Bone marrow (tissue), 2 donors: ENCODE data around the gene RB1.
"Not testable (repeated sequence)": the region's sequence is repeated elsewhere in the genome, so short reads cannot be mapped to it uniquely, and the experiment has no call there.

ENCODE experiments used
- DNase-seq, 2 donors: peaks; one replicate each; lab custom pipeline; 2025; lab: John Stamatoyannopoulos, UW

Gene RB1

DNA sequence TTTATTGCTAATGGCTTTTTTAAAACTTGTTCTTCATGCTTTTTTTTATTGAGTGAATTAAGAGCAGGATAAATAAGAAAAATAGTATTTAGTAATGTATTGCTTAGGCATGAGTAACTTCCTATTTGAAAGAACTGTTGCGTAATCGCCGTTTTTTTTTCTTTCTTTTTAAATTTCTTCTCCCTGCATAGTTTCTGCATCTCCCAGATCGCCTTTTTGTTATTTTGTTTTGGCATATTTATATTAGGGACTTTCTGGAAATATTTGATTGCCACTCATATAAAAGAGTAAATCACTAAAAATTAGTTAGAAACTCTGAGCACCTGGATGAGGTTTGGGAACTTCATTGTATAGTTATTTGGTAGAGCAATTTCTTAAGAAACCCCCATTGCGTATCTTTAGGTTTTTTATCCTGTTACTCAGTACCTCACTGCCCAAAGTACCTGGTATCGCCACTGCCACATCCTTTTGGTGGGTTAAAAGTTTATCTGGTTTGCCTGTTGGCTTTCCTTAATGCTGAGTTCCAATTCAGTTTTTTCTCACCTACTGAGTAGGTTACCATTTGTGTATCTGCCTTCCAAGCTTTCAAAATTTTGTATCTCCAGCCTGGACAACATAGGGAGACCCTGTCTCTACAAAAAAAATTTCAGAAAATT, 145.5 kb downstream of the RB1 start:
- peak in 1 of 2 donors; percentile 42 for DNase-seq

GRCh38 chr13:48449656-48450055, 146.1 kb downstream of the RB1 start:
- DNase-seq = no peak

GRCh38 chr13:48451196-48451595, 147.6 kb downstream of the RB1 start:
- DNase-seq = not testable (repeated sequence)

DNA sequence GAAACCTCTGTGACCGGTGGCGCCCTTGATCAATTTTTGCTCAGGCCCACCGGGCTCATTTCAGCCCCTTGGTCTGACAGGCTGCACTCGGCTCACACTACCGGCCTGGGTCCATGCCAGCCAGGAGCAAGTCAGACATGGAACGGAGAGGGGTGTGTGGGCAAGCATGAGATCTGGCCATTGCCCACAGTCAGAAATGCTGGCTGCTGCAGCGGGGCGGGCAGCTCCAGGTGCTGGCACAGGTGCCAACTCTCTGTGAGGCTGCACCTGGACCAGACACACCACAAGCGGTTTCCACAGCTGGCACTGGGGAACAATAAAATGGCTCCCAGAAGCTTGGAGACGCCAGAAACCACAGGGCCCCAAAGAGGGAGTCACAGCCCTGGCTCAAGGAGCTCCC, 153.0 kb downstream of the RB1 start:
- DNase-seq = no peak

GRCh38 chr13:48457578-48458242, 154.2 kb downstream of the RB1 start:
- DNase-seq = no peak

DNA sequence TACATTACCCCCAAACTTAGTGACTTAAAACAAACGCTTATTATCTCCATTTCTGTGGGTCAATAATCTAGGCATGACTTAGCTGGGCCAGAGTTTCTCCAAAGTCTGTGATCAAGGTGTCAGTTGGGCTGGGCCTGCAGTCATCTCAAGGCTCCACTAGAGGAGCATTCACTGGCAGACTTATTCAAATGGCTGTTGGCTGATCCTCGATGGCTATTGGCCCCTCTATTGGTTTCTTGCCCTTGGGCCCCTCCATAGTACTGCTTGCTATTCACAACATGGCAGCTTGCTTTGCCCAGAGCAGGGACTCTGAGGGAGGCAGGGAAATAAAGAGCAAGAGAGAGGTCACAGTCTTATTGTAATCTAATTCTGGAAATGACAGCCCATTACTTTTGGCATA, 171.7 kb downstream of the RB1 start:
- DNase-seq = no peak

- no peak for DNase-seq
These were observed 172.7 kb downstream of the RB1 start for GRCh38 chr13:48476215-48476614.

GRCh38 chr13:48476686-48477085, 173.1 kb downstream of the RB1 start:
- no peak for DNase-seq

DNA sequence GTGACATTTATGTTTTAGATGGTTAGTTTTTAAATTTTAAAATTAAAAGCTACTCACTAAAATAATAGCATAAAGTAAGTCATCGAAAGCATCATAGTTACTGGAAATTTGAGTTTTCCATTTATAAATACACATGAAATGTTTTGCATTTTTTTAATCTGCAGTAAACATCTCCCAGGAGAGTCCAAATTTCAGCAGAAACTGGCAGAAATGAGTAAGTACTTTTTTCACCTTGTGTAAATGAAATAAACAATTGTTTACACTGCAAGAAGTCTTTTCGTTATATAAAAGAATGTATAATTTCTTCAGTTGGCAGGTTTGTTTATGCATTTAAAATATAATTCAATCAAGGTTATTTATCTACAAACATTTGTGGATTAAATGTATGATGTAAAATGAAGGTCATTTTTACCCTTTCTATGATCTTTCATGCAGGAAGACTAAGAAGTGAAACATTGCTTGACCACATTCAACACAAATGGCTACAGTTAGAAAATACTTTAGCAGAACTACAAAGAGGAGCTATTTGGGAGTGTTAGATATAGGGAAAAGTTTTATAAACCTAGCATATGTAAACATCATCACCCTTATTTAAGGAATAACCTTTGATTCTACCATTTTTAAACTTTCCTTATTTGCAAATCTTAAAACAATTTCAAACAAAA, 173.8 kb downstream of the RB1 start:
- DNase-seq = no peak

GRCh38 chr13:48478391-48478790, 174.8 kb downstream of the RB1 start:
- no peak for DNase-seq

- DNase-seq = no peak
These were observed 180.0 kb downstream of the RB1 start for GRCh38 chr13:48483575-48483974.

GRCh38 chr13:48485432-48485831, 181.9 kb downstream of the RB1 start:
- no peak for DNase-seq

DNA sequence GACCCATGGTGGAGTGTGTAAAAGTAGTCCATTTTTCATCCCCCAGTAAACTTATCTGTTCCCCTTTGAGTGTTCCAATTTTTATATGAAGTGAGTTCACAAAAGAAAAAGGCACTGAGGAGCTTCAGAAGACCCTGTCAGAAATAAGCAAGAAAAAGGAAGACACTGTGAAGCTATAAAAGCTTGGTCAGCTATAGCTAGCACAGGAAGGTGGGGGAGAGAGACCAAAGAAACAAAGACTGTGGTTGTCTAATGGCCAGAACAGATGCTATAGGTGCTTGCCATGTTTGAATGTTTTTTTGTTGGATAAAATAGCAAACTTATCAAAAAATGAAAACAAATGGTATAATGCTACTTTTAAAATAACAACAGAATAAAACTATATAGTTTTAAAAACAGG, 182.8 kb downstream of the RB1 start:
- peak in 1 of 2 donors; percentile 24 for DNase-seq

- no peak for DNase-seq
These were observed 183.3 kb downstream of the RB1 start for GRCh38 chr13:48486836-48487235.

DNA sequence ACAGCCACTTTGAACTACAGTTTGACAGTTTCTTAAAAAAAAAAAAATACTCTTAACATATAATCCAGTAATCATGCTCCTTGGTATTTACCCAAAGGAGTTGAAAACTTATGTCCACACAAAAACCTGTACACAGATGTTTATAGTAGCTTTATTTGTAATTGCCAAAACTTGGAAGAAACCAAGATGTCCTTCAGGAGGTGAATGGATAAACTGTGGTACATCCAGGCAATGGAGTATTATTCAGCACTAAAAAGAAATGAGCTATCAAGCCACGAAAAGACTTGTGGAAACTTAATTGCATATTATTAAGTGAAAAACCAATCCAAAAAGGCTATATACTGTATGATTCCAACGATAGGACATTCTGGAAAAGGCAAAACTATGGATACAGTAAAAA, 184.4 kb downstream of the RB1 start:
- DNase-seq = no peak

- DNase-seq = no peak
These were observed 185.4 kb downstream of the RB1 start for GRCh38 chr13:48488995-48489394.

DNA sequence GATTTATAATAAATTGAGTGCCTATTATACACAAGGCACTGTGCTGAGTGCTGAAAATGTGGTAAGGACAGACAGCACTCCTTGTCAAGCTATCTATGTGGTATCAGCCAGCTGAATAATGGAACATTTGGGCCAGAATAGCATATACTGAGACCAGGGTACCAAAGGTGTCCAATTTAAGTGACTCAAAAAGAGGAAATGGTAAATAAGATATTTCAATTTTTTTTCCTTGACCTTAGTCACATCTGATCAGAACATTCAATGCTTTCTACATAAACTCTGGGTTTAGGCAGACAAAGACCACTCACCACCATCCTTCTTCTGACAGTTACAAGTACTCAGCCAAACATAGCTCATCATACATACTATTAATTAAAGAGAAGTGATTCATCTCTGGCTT, 186.1 kb downstream of the RB1 start:
- no peak for DNase-seq

GRCh38 chr13:48490241-48490640, 186.7 kb downstream of the RB1 start:
- no peak for DNase-seq

DNA sequence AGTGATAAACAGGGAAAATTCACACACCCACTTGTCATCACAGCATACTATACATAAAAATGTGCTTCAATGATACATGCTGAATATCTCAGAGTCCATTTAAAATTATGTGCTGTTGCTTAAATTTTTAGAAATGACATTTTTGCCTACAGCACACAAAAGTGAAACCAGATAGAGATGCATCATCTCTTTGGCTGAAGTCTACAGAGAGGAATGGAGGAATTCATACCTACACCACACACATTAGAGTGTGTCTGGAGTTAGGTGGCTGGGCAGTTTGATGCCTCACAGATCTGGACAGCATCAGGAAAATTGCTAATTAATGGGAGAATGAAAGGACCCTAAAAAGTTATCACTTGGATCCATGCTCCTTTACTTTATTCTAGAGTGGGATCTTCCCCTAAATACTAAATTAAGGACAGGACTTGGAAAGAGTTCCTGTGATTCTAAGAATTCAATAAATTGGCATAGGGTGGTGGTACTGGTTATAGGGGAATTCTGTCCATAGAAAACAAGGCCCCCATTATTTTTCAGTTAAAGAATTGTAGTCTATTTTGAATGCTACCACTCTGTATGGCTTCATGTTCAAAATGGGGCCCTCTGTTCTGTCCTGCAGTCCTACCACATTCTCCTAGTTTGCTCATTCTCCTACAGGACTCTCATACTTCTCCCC, 188.0 kb downstream of the RB1 start:
- peak in 1 of 2 donors; percentile 40 for DNase-seq

GRCh38 chr13:48492096-48492440, 188.5 kb downstream of the RB1 start:
- DNase-seq = peak in 1 of 2 donors; percentile 91

DNA sequence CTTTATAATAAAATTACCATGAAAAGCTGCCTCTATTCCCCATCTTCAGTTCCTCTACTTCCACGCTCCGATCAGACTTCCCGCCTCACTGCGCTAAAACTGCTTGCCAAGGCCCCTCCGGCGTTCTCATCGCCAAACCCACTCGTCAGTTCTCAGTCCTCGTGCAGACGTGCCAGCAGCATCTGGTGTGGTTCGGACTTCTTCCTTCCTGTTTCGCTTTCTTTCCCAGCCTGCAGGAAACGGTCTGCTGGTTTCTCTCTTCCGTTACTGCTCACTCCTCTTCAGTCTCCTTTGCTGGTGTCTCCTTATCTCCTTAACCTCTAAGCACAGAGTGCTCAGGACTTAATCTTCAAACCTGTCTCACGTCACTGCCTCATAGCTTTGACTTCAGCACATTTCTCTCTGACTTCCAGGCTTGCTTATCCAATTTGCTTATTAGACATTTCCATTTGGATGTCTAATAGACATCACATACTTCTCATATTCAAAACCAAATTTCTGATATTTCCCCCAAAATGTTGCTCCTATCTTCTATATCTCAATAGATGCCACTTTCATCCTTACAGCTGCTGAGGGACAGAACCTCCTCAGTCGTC, 189.0 kb downstream of the RB1 start:
- peak; percentile 22 to 100 for DNase-seq

GRCh38 chr13:48493066-48493765, 189.7 kb downstream of the RB1 start:
- DNase-seq = no peak
